NCI-H526 (cell line): ENCODE measurements around the gene KCNH6.

ENCODE experiments used
- DNase-seq, 2 experiments: peaks; one replicate each; lab custom pipeline; 2025; lab: John Stamatoyannopoulos, UW

Gene KCNH6

GRCh38 chr17:63512896-63513644 is 10.1 kb upstream of the KCNH6 start:
- no peak for DNase-seq

GRCh38 chr17:63514477-63514876 is 8.7 kb upstream of the KCNH6 start:
- DNase-seq = no peak

GRCh38 chr17:63514974-63515373 is 8.2 kb upstream of the KCNH6 start:
- no peak for DNase-seq

GRCh38 chr17:63515426-63515825 is 7.7 kb upstream of the KCNH6 start:
- DNase-seq = no peak

GRCh38 chr17:63516910-63517824 is 6.0 kb upstream of the KCNH6 start:
- DNase-seq = no peak

- DNase-seq = no peak
Observed at GRCh38 chr17:63517825-63518534, 5.2 kb upstream of the KCNH6 start.

GRCh38 chr17:63519116-63519881 is 3.9 kb upstream of the KCNH6 start:
- DNase-seq = no peak

- peak; percentile 91 to 96 for DNase-seq
Observed at GRCh38 chr17:63519972-63520882, 2.9 kb upstream of the KCNH6 start.

GRCh38 chr17:63524051-63524450 is 893 bp downstream of the KCNH6 start:
- no peak for DNase-seq

- no peak for DNase-seq
Observed at GRCh38 chr17:63525190-63525946, 2.2 kb downstream of the KCNH6 start.

- DNase-seq = no peak
Observed at GRCh38 chr17:63526861-63527260, 3.7 kb downstream of the KCNH6 start.

- DNase-seq = no peak
Observed at GRCh38 chr17:63528183-63528582, 5.0 kb downstream of the KCNH6 start.

GRCh38 chr17:63529711-63530556 is 6.8 kb downstream of the KCNH6 start:
- DNase-seq = no peak

- DNase-seq = no peak
Observed at GRCh38 chr17:63530557-63531021, 7.4 kb downstream of the KCNH6 start.

- peak in 1 of 2 experiments; percentile 68 for DNase-seq
Observed at GRCh38 chr17:63531022-63531965, 8.1 kb downstream of the KCNH6 start.

- peak in 1 of 2 experiments; percentile 40 for DNase-seq
Observed at GRCh38 chr17:63533433-63534077, 10.4 kb downstream of the KCNH6 start.

GRCh38 chr17:63534078-63534570 is 11.0 kb downstream of the KCNH6 start:
- no peak for DNase-seq
